ENCODE measurements around the gene USP44. TPM values are rescaled to one million over a fixed set of nuclear protein-coding genes. Genes with fewer than 3 reads are reported as not detected.
"Not testable (repeated sequence)": the region's sequence is repeated elsewhere in the genome, so short reads cannot be mapped to it uniquely, and the experiment has no call there.

The USP44 gene
- total and polyA plus RNA-seq, 2 of the 4 experiments (the other 2 are of a cell fraction) = 13.0 to 33.5 TPM

DNA sequence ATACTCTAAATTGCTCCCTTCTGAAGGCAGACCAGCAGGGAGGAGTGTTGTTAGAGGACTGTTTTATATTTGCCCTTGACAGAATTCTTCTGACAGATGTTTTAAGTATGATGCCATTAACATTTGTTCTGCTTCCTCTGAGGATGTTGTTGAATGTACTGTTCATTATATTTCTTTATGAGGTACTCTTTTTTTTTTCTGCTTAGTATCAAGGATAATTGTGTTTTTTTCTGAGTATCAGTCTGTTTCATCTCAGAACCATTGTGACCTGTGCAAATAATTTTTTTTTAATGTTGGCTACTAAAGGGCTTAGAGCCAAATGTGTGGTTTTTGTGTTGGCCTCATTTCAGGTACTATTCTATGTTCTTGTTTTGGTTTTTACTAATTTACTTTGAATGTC, 66.8 kb downstream of the USP44 start:
- no peak overlapping the region for H4K91ac ChIP-seq (ENCODE audit: insufficient read depth, low read depth, low read length)
- H4K8ac ChIP-seq (ENCODE audit: low read depth in 2 of 2, low read length in 2 of 2) = no peak overlapping the region
- H3K14ac ChIP-seq (replicated peaks; ENCODE audit: low read depth, low read length) = no peak overlapping the region
- dilution Hi-C loops (cut with HindIII; ENCODE audit: low sequenced_read_pairs, unreplicated experiment) = no loop called here
- peaks cover 20% of the 10 kb centered on the region for H3K36me3 ChIP-seq (ENCODE audit: control insufficient read depth, insufficient read depth, low read length)
- no peak overlapping the region for H3K27ac ChIP-seq (ENCODE audit: insufficient read depth, low read length)
- H2AFZ ChIP-seq (replicated peaks; ENCODE audit: low read length, poor library complexity) = no peak overlapping the region
- H4K20me1 ChIP-seq (ENCODE audit: insufficient read depth, low read length) = peaks cover 29% of the 10 kb centered on the region; the same call in 1 of the 2 replicates
- no peak overlapping the region for H2AK5ac ChIP-seq (ENCODE audit: low read depth, low read length)
- TF ChIP-seq MAZ (IDR thresholded peaks at IDR 0.05; ENCODE audit: borderline replicate concordance, low read depth, low read length) (no peak), MXI1 (IDR thresholded peaks at IDR 0.05; ENCODE audit: borderline replicate concordance, low read depth, low read length) (no peak)
- H3K4ac ChIP-seq (ENCODE audit: low read depth, low read length) = no peak overlapping the region
- H4K5ac ChIP-seq (ENCODE audit: low read depth, low read length) = no peak overlapping the region
- no peak overlapping the region for H3K56ac ChIP-seq (ENCODE audit: extremely low read depth, insufficient read depth, low read length)
- H3K27me3 ChIP-seq (ENCODE audit: control insufficient read depth, insufficient read depth, low read length) = no peaks in the 10 kb centered on the region
- H3K9me1 ChIP-seq (ENCODE audit: insufficient read depth, low read length) = peaks cover 9% of the 10 kb centered on the region
- H3K18ac ChIP-seq (ENCODE audit: low read depth, low read length) = no peak overlapping the region
- H2BK120ac ChIP-seq (ENCODE audit: low read depth, low read length) = no peak overlapping the region
- intact Hi-C loops (cut with micrococcal nuclease) = no loop called here
- H3K79me1 ChIP-seq (ENCODE audit: low read depth in 1 of 2, low read length in 2 of 2) = peaks cover 15 to 52% of the 10 kb centered on the region in 2 experiments
- H3K4me2 ChIP-seq (ENCODE audit: low read depth, low read length) = no peak overlapping the region
- BruUV-seq (replicated peaks) = no TSS peak
- ChIA-PET POLR2A (ENCODE audit: unreplicated experiment) (no interaction called here), CTCF (interaction anchor here (0.6 kb wide), 1 partner anchor 50 kb away, joined by 4 read pairs; no protein-coding TSS in a partner anchor)
- no peaks in the 10 kb centered on the region for H3K9me3 ChIP-seq (ENCODE audit: control insufficient read depth, insufficient read depth, low read length)
- H2BK20ac ChIP-seq (ENCODE audit: low read depth, low read length) = no peak overlapping the region
- DNase-seq (peak; percentile 10), ATAC-seq (ENCODE audit: low read depth) (no peak; the same call in 1 of the 2 replicates)
- no peak overlapping the region for H3K9ac ChIP-seq (ENCODE audit: low read depth, low read length)
- in situ Hi-C loops (cut with MboI; ENCODE audit: low sequenced_read_pairs) = no loop called here
- no peak overlapping the region for H2BK15ac ChIP-seq (ENCODE audit: low read depth, low read length)
- H2BK5ac ChIP-seq (ENCODE audit: low read depth, low read length, poor library complexity, severe bottlenecking) = no peak overlapping the region
- H3K4me3 ChIP-seq (ENCODE audit: insufficient read depth, low read depth, low read length) = no peak overlapping the region
- no peak overlapping the region for H3K23ac ChIP-seq (ENCODE audit: low read depth, low read length)
- peaks cover 5% of the 10 kb centered on the region for H3K4me1 ChIP-seq (ENCODE audit: control insufficient read depth, insufficient read depth, low read length)
- H2AK9ac ChIP-seq (replicated peaks; ENCODE audit: low read depth, low read length, poor library complexity) = no peak overlapping the region

DNA sequence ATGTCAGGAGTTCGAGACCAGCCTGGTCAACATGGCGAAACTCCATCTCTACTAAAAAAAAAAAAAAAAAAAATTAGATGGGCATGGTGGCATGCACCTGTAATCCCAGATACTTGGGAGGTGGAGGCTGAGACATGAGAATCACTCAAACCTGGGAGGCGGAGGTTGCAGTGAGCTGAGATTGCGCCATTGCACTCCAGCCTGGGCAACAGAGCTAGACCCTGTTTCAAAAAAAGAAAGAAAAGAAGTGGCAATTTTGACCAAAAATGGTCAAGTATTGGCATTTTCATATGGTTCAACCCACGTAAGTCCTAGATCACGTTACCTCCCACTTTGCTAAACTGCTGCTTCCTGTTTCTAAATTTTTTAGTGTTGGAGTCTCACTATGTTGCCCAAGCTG, 68.7 kb downstream of the USP44 start:
- H3K4me2 ChIP-seq (ENCODE audit: low read depth, low read length); H3K4ac ChIP-seq (ENCODE audit: low read depth, low read length); H2BK120ac ChIP-seq (ENCODE audit: low read depth, low read length); POLR2A ChIA-PET (ENCODE audit: unreplicated experiment); in situ Hi-C loops (cut with MboI; ENCODE audit: low sequenced_read_pairs); H2AK5ac ChIP-seq (ENCODE audit: low read depth, low read length); H2BK5ac ChIP-seq (ENCODE audit: low read depth, low read length, poor library complexity, severe bottlenecking); H3K27ac ChIP-seq (ENCODE audit: insufficient read depth, low read length); H3K27me3 ChIP-seq (ENCODE audit: control insufficient read depth, insufficient read depth, low read length); H2AFZ ChIP-seq (replicated peaks; ENCODE audit: low read length, poor library complexity); H3K9me1 ChIP-seq (ENCODE audit: insufficient read depth, low read length); H3K9me3 ChIP-seq (ENCODE audit: control insufficient read depth, insufficient read depth, low read length); H2BK20ac ChIP-seq (ENCODE audit: low read depth, low read length); dilution Hi-C loops (cut with HindIII; ENCODE audit: low sequenced_read_pairs, unreplicated experiment); H3K9ac ChIP-seq (ENCODE audit: low read depth, low read length); H3K14ac ChIP-seq (replicated peaks; ENCODE audit: low read depth, low read length); H3K18ac ChIP-seq (ENCODE audit: low read depth, low read length); H4K5ac ChIP-seq (ENCODE audit: low read depth, low read length); H2BK15ac ChIP-seq (ENCODE audit: low read depth, low read length); H3K4me3 ChIP-seq (ENCODE audit: insufficient read depth, low read depth, low read length); H4K8ac ChIP-seq (ENCODE audit: low read depth in 2 of 2, low read length in 2 of 2); BruUV-seq (replicated peaks); intact Hi-C loops (cut with micrococcal nuclease); H2AK9ac ChIP-seq (replicated peaks; ENCODE audit: low read depth, low read length, poor library complexity); H3K23ac ChIP-seq (ENCODE audit: low read depth, low read length); DNase-seq; ATAC-seq (ENCODE audit: low read depth); H3K4me1 ChIP-seq (ENCODE audit: control insufficient read depth, insufficient read depth, low read length); H3K56ac ChIP-seq (ENCODE audit: extremely low read depth, insufficient read depth, low read length); H4K91ac ChIP-seq (ENCODE audit: insufficient read depth, low read depth, low read length): not testable (repeated sequence)
- WGBS, 2 experiments (ENCODE audit: extremely low coverage in 2 of 2, insufficient read length in 1 of 2) = 67% methylated on average over 2 of the region's 6 CpGs; no CpG with 5 or more reads in 1 of the 2 experiments
- CTCF ChIA-PET = interaction anchor here (0.6 kb wide), 1 partner anchor 50 kb away, joined by 3 read pairs; no protein-coding TSS in a partner anchor
- peaks cover 15 to 60% of the 10 kb centered on the region in 2 experiments for H3K79me1 ChIP-seq (ENCODE audit: low read depth in 1 of 2, low read length in 2 of 2)
- H4K20me1 ChIP-seq (ENCODE audit: insufficient read depth, low read length) = peaks cover 29% of the 10 kb centered on the region; the same call in 1 of the 2 replicates
- peaks cover 25% of the 10 kb centered on the region for H3K36me3 ChIP-seq (ENCODE audit: control insufficient read depth, insufficient read depth, low read length)

All from IMR-90 (cell line).